Kidney epithelial cell (primary cell): ENCODE data around the gene OSBPL2. TPM values are rescaled to one million over a fixed set of nuclear protein-coding genes. Genes with fewer than 3 reads are reported as not detected.

Experiments used
- DNase-seq: peaks from one replicate; pipeline ENCODE4 v3.0.0-alpha.2; 2010; ENCODE audit warnings: low read depth
- H3K27me3 ChIP-seq: 2 replicates; pipeline ENCODE4 v1.6.0; 2011; ENCODE audit warnings: low read length; ENCODE audit not compliant: control insufficient read depth, insufficient read depth
- H3K36me3 ChIP-seq: 2 replicates; pipeline ENCODE4 v1.5.1; 2011; ENCODE audit warnings: low read length; ENCODE audit not compliant: control insufficient read depth, insufficient read depth
- H3K4me3 ChIP-seq: 2 replicates; pipeline ENCODE4 v1.5.1; 2011; ENCODE audit warnings: low read depth, mild to moderate bottlenecking, control low read depth, low read length
- CTCF ChIP-seq: IDR thresholded peaks from 2 replicates; pipeline ENCODE4 v1.5.1; 2011; ENCODE audit warnings: mild to moderate bottlenecking, moderate library complexity, low read length, control low read depth, inconsistent platforms; ENCODE audit not compliant: insufficient read depth, poor library complexity, severe bottlenecking
- total RNA-seq: library from RNA; depleted of rRNA; stranded (reverse); fragments of >200 nt; gene quantifications from 2 replicates; pipeline ENCODE4 v1.2.3, GENCODE V29; 2015

Gene OSBPL2
- total RNA-seq, 1 donor from 2014 or later = 26.5 TPM

- no peak overlapping the region for H3K4me3 ChIP-seq
- no peak for DNase-seq
- no peaks in the 10 kb centered on the region for H3K36me3 ChIP-seq
- no peak for TF ChIP-seq CTCF
- no peaks in the 10 kb centered on the region for H3K27me3 ChIP-seq
These were observed 3.9 kb downstream of the OSBPL2 start for GRCh38 chr20:62242176-62242575.

GRCh38 chr20:62243106-62243505, 4.8 kb downstream of the OSBPL2 start:
- H3K4me3 ChIP-seq = no peak overlapping the region
- no peak for DNase-seq
- H3K27me3 ChIP-seq = no peaks in the 10 kb centered on the region
- H3K36me3 ChIP-seq = peaks cover 1% of the 10 kb centered on the region
- TF ChIP-seq CTCF = no peak

DNA sequence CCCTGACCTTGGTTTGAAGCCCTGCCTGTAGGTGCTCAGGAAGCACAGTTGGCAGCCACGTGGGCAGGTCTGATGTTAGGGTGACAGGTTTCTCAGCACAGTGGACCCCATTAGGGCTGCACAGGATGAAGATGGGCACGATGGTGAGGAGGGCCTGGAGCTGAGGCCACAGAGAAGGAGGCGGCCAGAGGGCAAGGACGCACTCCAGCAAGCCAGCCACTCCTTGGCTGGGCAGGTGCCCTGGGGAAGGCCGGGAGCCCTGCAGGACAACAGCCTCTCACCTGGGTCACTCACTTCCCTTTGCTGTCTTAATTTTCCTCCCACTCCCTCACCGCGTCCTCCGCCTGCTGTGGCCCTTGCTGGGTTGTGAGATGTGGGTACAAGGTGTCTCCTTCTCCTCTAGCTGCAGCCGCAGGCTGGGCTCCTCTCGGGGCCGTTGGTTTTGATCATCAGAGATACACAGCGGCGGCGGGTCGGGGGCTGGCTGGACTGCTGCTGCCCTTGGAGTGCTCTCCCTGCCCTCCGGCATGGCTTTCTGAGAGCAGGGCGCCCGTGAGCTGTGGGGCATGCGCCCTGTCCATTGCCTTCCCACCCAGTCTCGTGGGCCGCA, 5.7 kb downstream of the OSBPL2 start:
- DNase-seq = no peak
- TF ChIP-seq CTCF = no peak
- H3K27me3 ChIP-seq = no peaks in the 10 kb centered on the region
- no peak overlapping the region for H3K4me3 ChIP-seq
- peaks cover 1% of the 10 kb centered on the region for H3K36me3 ChIP-seq

GRCh38 chr20:62244644-62245108, 6.4 kb downstream of the OSBPL2 start:
- no peak overlapping the region for H3K4me3 ChIP-seq
- H3K36me3 ChIP-seq = peaks cover 1% of the 10 kb centered on the region
- no peak for DNase-seq
- TF ChIP-seq CTCF = no peak
- no peaks in the 10 kb centered on the region for H3K27me3 ChIP-seq

DNA sequence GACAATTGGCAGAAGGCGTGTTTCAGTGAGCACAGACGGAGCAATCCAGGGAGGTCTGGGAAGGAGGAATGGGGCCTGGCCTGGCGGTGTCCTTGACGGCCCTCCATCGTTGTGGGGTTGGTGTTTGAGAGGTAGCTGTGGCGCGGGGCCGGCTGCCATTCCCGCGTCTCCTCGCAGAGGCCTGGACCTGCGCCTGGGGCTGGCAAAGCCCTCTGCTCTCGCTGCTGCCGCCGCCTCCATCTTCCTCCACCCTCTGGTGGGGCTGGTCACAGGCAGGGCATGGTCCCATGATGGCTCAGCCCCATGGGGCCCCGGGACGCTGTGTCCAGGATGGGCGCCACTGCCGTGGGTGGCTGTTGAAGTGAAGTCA, 7.6 kb downstream of the OSBPL2 start:
- no peak for TF ChIP-seq CTCF
- no peak for DNase-seq
- H3K36me3 ChIP-seq = peaks cover 1% of the 10 kb centered on the region
- H3K4me3 ChIP-seq = no peak overlapping the region
- H3K27me3 ChIP-seq = no peaks in the 10 kb centered on the region

- no peak for DNase-seq
These were observed 8.1 kb downstream of the OSBPL2 start for GRCh38 chr20:62246431-62246830.

More at GRCh38 chr20:62246431-62246830, 8.1 kb downstream of the OSBPL2 start:
- H3K27me3 ChIP-seq = no peaks in the 10 kb centered on the region
- no peak for TF ChIP-seq CTCF
- peaks cover 1% of the 10 kb centered on the region for H3K36me3 ChIP-seq
- H3K4me3 ChIP-seq = no peak overlapping the region
